K562 (cell line): ENCODE results near the gene GMDS.

Source experiments
- BHLHE40 ChIP-seq: IDR thresholded peaks from 2 replicates; pipeline ENCODE4 v1.6.1; 2011; ENCODE audit warnings: low read length, improper control_type of control experiment
- CEBPB ChIP-seq: fragments of 450-650 bp; IDR thresholded peaks from 2 replicates; pipeline ENCODE4 v1.6.1; 2016; ENCODE audit warnings: missing genetic modification characterization, missing compliant biosample characterization
- EGR1 ChIP-seq: fragments of 450-650 bp; conservative IDR thresholded peaks from 2 replicates; pipeline ENCODE4 v1.6.1; 2017; ENCODE audit warnings: mild to moderate bottlenecking
- PHF20 ChIP-seq: fragments of 450-650 bp; IDR thresholded peaks from 2 replicates; pipeline ENCODE4 v1.6.1; 2018; ENCODE audit not compliant: partially characterized antibody
- PRPF4 ChIP-seq: fragments of 200-400 bp; formaldehyde crosslinking; IDR thresholded peaks from one replicate; pipeline ENCODE4 v1.6.1; 2017; ENCODE audit warnings: low read length, low read depth, mild to moderate bottlenecking; ENCODE audit not compliant: insufficient read depth, poor library complexity, severe bottlenecking
- RBFOX2 ChIP-seq: fragments of 200-400 bp; formaldehyde crosslinking; IDR thresholded peaks from 2 replicates; pipeline ENCODE4 v1.6.1; 2017; ENCODE audit warnings: low read depth, mild to moderate bottlenecking, low read length, moderate library complexity
- SAFB2 ChIP-seq: fragments of 200-400 bp; formaldehyde crosslinking; IDR thresholded peaks from 2 replicates; pipeline ENCODE4 v1.6.1; 2018; ENCODE audit warnings: borderline replicate concordance, low read length, low read depth, moderate library complexity; ENCODE audit not compliant: severe bottlenecking
- SPI1 ChIP-seq: IDR thresholded peaks from 2 replicates; pipeline ENCODE4 v1.6.1; 2011; ENCODE audit warnings: low read depth, low read length, control low read depth, borderline replicate concordance
- TRIM24 ChIP-seq, 2 experiments: fragments of 450-650 bp; IDR thresholded peaks; 2 replicates each; pipeline ENCODE4 v1.6.1; 2016
- XRCC5 ChIP-seq: fragments of 200-400 bp; formaldehyde crosslinking; IDR thresholded peaks from 2 replicates; pipeline ENCODE4 v1.6.1; 2017; ENCODE audit warnings: low read depth, mild to moderate bottlenecking, low read length
- YY1 ChIP-seq, 3 experiments: IDR thresholded peaks; 2 replicates each; pipeline ENCODE4 v1.6.1; 2011; ENCODE audit warnings: low read length in 2 of 3, mild to moderate bottlenecking in 2 of 3, moderate library complexity in 2 of 3, borderline replicate concordance in 1 of 3, control low read depth in 1 of 3, low read depth in 1 of 3; ENCODE audit not compliant: insufficient read depth in 3 of 3, insufficient replicate concordance in 2 of 3, control insufficient read depth in 1 of 3, insufficient read length in 1 of 3; ENCODE audit errors: extremely low read depth in 1 of 3
- ZHX1 ChIP-seq: fragments of 150-350 bp; conservative IDR thresholded peaks from 2 replicates; pipeline ENCODE4 v1.6.1; 2014; ENCODE audit warnings: low read length
- TF ChIP-seq, protein P1 (sequence below): fragments of 250-450 bp; sonication (Bioruptor Pico); IDR thresholded peaks from 2 replicates; pipeline ENCODE4 v1.8.0; 2021; ENCODE audit warnings: mild to moderate bottlenecking, moderate library complexity

GRCh38 chr6:1597121-1597744 is 648.2 kb downstream of the GMDS start:
- TF ChIP-seq ZHX1 (no peak), PRPF4 (no peak), BHLHE40 (no peak), PHF20 (no peak), SPI1 (no peak), EGR1 (no peak), RBFOX2 (no peak), YY1 (IDR thresholded peaks at IDR 0.05; ENCODE audit: borderline replicate concordance in 1 of 3, control insufficient read depth in 1 of 3, extremely low read depth in 1 of 3, insufficient read depth in 3 of 3, insufficient read length in 1 of 3, insufficient replicate concordance in 2 of 3, low read depth in 1 of 3, low read length in 2 of 3) (no peak), SAFB2 (no peak), TRIM24 (IDR thresholded peaks at IDR 0.05) (no peak), XRCC5 (no peak), CEBPB (no peak)
- TF ChIP-seq, protein P1, sequence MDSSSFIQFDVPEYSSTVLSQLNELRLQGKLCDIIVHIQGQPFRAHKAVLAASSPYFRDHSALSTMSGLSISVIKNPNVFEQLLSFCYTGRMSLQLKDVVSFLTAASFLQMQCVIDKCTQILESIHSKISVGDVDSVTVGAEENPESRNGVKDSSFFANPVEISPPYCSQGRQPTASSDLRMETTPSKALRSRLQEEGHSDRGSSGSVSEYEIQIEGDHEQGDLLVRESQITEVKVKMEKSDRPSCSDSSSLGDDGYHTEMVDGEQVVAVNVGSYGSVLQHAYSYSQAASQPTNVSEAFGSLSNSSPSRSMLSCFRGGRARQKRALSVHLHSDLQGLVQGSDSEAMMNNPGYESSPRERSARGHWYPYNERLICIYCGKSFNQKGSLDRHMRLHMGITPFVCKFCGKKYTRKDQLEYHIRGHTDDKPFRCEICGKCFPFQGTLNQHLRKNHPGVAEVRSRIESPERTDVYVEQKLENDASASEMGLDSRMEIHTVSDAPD = no peak
